GM18517 (cell line): ENCODE measurements around the gene NID2.

ENCODE experiments used
- ATAC-seq: cut with Tn5 transposase; IDR thresholded peaks from one replicate; pipeline ENCODE4 v1.9.1; 2021; ENCODE audit warnings: mild to moderate bottlenecking, moderate library complexity; ENCODE audit not compliant: unreplicated experiment

Gene NID2

DNA sequence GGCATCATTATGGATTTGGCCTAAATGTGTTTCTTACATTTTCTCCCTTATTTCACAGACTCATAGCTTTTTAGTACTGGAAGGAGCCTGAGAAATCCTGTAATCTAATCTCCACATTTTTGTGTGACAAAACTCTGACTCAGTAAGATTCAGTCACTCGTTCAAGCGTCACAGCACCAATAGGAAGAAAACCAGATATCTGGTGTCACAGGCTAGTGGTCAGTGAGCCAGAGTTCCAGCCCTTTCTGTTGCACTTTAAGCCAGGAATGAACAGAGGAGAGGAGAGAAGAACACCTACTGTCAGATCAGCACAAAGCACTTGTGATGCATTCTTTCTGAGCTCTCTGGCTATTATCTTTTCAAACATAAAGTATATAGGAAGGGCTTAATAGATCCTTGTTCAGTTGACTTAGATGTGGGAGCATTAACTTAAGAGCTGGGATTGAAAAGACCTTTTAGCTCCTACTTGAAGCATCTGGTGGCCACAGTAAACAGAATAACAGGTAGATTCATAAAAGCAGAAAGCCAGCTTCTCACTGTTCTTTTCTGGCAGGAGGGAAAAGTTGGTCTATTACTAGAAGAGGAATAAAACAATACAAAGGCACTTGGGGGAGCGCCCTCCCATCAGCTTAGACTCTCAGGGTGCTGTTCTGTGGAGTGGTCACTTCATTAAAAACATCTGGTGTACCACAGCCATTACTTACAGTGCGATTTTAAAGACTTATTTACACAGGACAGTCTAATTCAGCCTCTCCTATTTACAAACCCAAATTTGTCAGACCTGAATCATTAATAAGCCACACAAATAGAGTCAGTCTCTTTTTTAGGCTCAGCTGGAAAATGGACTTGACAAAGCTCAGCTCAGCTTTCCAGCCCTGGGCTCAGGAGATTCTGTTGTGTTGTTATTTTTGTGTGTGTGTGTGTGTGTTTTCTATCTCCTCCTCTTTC, 12.2 kb upstream of the NID2 start:
- no peak for ATAC-seq

GRCh38 chr14:52080158-52080800, 11.4 kb upstream of the NID2 start:
- ATAC-seq: no peak

- no peak for ATAC-seq
These were observed 10.5 kb upstream of the NID2 start for GRCh38 chr14:52079239-52079959.

GRCh38 chr14:52078721-52079120, 9.9 kb upstream of the NID2 start:
- no peak for ATAC-seq

DNA sequence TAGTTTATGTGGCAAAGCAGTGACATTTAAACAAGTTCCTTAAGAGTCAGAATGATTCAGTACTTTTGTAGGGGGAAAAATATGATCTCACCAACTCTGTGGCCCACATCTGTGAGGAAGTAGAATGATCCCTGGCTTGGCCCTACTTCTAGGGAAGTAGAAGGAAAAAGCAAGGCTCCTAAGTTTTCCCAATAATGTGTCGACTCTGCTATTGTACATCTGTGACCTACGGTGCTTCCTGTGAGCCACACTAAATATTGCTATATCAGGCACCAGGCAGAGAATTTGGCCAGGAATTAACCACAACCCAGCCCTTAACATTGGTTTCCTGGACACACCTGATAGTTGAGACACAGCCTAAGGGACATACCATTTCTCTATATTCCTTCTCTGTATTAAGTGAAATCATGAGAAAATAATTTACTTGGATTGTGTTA, 9.3 kb upstream of the NID2 start:
- ATAC-seq: no peak

- ATAC-seq: no peak
These were observed 8.6 kb upstream of the NID2 start for GRCh38 chr14:52077256-52077979.

- ATAC-seq: no peak
These were observed 7.5 kb upstream of the NID2 start for GRCh38 chr14:52076334-52076733.

DNA sequence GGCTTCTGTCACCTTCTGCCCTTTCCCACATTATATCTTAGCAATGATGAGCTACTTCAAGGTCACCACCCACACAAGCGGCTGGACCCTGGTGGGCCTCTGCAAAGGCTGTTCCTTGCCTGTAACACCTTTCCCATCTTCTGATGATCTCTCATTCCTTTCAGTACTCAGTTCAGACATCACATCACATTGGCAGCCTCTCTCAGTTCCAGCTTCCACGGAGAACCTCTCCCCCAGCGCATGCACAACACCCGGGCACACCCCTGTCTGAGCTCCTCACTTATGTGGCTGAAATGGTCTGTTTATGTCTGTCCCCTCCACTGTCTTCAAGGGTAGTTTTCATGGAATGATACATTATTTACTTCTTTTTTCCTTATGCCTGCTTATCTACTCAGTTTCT, 6.5 kb upstream of the NID2 start:
- no peak for ATAC-seq

GRCh38 chr14:52073251-52073650, 4.4 kb upstream of the NID2 start:
- ATAC-seq: no peak

DNA sequence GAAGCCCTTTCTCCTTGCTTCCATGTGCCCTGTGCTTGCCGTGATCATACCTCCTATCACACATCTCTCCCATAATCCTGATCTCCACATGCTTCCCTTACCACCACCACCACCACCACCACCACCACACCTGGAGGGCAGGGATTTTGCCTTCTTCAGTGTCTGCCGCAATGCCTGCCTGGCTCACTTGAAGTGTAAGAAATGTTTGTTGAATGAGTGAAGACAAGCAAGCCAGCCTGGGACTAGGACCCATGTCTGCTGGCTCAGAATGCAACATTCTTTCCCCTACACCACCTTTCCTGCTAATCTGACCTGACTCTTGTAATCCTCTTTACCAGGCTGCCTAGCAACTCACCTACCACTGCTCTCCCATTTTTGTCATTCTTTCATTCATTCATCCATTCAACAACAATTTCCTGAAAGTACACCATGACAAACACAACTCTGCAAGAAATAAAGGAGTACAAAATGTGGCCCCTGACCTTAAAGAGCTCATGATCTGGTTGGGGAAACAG, 3.5 kb upstream of the NID2 start:
- ATAC-seq: no peak

GRCh38 chr14:52071675-52072074, 2.8 kb upstream of the NID2 start:
- no peak for ATAC-seq

- ATAC-seq: no peak
These were observed 1.2 kb upstream of the NID2 start for GRCh38 chr14:52070051-52070431.

GRCh38 chr14:52069307-52070050, 620 bp upstream of the NID2 start:
- ATAC-seq: no peak

GRCh38 chr14:52067873-52068614, 815 bp downstream of the NID2 start:
- no peak for ATAC-seq

GRCh38 chr14:52064174-52064573, 4.7 kb downstream of the NID2 start:
- ATAC-seq: no peak

DNA sequence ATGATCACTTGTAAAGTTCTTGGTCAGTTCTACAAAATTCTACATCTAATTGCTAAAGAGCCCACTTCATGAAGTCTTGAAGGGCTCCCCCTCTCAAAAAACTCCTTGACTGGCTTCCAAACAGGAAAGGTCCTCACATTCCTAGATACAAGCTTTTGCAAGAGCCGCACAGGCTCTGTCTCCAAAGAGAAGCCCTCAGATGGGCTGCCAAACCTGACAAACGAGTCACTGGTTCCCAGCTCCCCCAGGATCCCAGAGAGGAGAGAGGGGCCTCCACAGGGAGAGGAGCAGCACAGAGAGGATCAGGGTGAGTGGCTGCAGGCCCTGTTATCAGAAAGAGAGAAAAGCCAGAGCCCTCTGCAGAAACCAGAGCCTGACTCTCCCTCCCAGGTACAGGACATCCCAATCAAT, 5.8 kb downstream of the NID2 start:
- no peak for ATAC-seq

- no peak for ATAC-seq
These were observed 7.0 kb downstream of the NID2 start for GRCh38 chr14:52061890-52062289.

DNA sequence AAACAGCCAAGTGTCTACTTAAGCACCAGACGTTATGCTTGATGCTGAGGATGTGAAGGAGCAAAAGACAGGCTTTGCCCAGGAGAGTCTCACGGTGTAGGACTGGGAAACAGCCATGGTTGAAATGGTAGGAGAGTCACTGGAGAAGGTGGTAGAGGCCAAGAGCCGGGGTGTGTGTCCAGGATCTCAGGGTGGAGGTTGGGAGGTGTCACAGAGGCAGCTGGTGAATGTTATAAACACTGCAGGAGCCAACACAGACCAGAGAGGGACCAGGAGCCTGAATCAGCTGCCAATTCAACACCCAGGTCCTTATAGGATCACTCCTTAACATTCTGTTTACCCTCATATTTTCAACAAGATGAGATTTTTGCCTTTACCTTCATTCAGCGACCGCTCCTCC, 7.5 kb downstream of the NID2 start:
- no peak for ATAC-seq

DNA sequence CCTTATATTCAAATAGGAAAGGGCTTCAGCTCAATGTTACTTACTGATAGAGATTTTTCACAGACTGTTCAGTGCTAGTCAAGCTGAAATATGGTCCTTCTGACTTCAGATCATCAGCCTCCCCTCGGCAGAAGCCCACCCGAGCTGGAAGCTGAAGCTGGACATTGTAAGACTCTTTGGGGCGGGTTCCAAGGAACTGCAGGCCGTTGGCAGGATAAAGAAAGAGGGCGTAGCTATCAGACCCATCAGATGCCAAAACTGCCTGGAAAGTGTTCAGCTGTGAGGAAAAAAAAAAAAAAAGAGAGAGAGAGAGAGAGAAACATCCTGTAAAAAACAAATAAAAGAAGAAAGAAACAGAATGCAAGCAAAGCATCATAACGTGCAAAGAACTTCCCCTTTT, 8.8 kb downstream of the NID2 start:
- no peak for ATAC-seq
